Keratinocyte (primary cell): Measurements from ENCODE around the gene FAM3A. TPM values are rescaled to one million over a fixed set of nuclear protein-coding genes. Genes with fewer than 3 reads are reported as not detected.

Experiments
- DNase-seq: peaks from one replicate; pipeline ENCODE4 v3.0.0-alpha.2; 2011; ENCODE audit warnings: low read depth, missing footprints, low spot score
- FAIRE-seq: peaks from 2 replicates; lab custom pipeline; 2011; peaks lifted over from hg19 to GRCh38; lab: Jason Lieb, UNC
- H2AFZ ChIP-seq: 2 replicates; pipeline ENCODE4 v1.6.0; 2012; ENCODE audit warnings: low read length, control low read depth, inconsistent platforms; ENCODE audit not compliant: control insufficient read depth
- H3K27ac ChIP-seq: 2 replicates; pipeline ENCODE4 v1.5.1; 2011; ENCODE audit warnings: low read length; ENCODE audit not compliant: control insufficient read depth, insufficient read depth
- H3K27me3 ChIP-seq: 3 replicates; pipeline ENCODE4 v1.6.0; 2011; ENCODE audit warnings: low read length; ENCODE audit not compliant: control insufficient read depth, insufficient read depth; ENCODE audit errors: extremely low read depth
- H3K36me3 ChIP-seq, 2 experiments: 2 replicates in 1 of 2; 3 replicates in 1 of 2; pipeline ENCODE4 v1.5.1; 2011; ENCODE audit warnings: low read length in 2 of 2, mild to moderate bottlenecking in 1 of 2; ENCODE audit not compliant: control insufficient read depth in 2 of 2, insufficient read depth in 2 of 2; ENCODE audit errors: extremely low read depth in 1 of 2
- H3K4me1 ChIP-seq: 3 replicates; pipeline ENCODE4 v1.5.1; 2011; ENCODE audit warnings: low read length; ENCODE audit not compliant: control insufficient read depth, insufficient read depth; ENCODE audit errors: extremely low read depth
- H3K4me2 ChIP-seq: 3 replicates; pipeline ENCODE4 v1.6.0; 2011; ENCODE audit warnings: low read depth, low read length; ENCODE audit not compliant: control insufficient read depth, insufficient read depth; ENCODE audit errors: extremely low read depth
- H3K4me3 ChIP-seq, 3 experiments: fragments of 200-600 bp in 1 of 3; sonication (generic) in 1 of 3; 2 replicates in 2 of 3; 3 replicates in 1 of 3; pipeline ENCODE4 v1.5.1; 2011 to 2016; ENCODE audit warnings: low read length in 3 of 3, mild to moderate bottlenecking in 3 of 3, control low read depth in 2 of 3, inconsistent platforms in 1 of 3, low read depth in 1 of 3, mixed read lengths in 1 of 3, mixed run types in 1 of 3, moderate library complexity in 1 of 3; ENCODE audit not compliant: control insufficient read depth in 2 of 3, insufficient read depth in 2 of 3; ENCODE audit errors: extremely low read depth in 1 of 3
- H3K79me2 ChIP-seq: 2 replicates; pipeline ENCODE4 v1.6.0; 2012; ENCODE audit warnings: low read length; ENCODE audit not compliant: control insufficient read depth, insufficient read depth
- H3K9ac ChIP-seq: 3 replicates; pipeline ENCODE4 v1.6.0; 2011; ENCODE audit warnings: low read length; ENCODE audit not compliant: control insufficient read depth, insufficient read depth; ENCODE audit errors: extremely low read depth
- H3K9me1 ChIP-seq: 3 replicates; pipeline ENCODE4 v1.6.0; 2011; ENCODE audit warnings: low read length; ENCODE audit not compliant: control insufficient read depth, insufficient read depth; ENCODE audit errors: extremely low read depth
- H3K9me3 ChIP-seq: 2 replicates; pipeline ENCODE4 v1.5.1; 2012; ENCODE audit warnings: low read depth, low read length; ENCODE audit not compliant: control insufficient read depth
- H4K20me1 ChIP-seq: 3 replicates; pipeline ENCODE4 v1.6.0; 2011; ENCODE audit warnings: low read length; ENCODE audit not compliant: control insufficient read depth, insufficient read depth; ENCODE audit errors: extremely low read depth
- EZH2 ChIP-seq: IDR thresholded peaks from one replicate; pipeline ENCODE4 v1.6.1; 2012; ENCODE audit warnings: inconsistent platforms, mild to moderate bottlenecking, low read length, moderate library complexity
- dilution Hi-C: fragments of 300-500 bp; cut with MboI; formaldehyde crosslinking; loops from one replicate; pipeline ENCODE4 v1.7.0; 2020; ENCODE audit warnings: low sequenced_read_pairs; ENCODE audit not compliant: extremely low pct_ligation_motif_present
- polyA plus RNA-seq, 5 experiments: library from polyadenylated mRNA; depleted of rRNA in 3 of 5; stranded (reverse) in 3 of 5; stranded (forward) in 1 of 5; unstranded in 1 of 5; fragments of >200 nt; gene quantifications; 1 replicate in 1 of 5; 2 replicates in 3 of 5; 3 replicates in 1 of 5; pipeline versions ENCODE4 v1.2.1 to v1.2.3, GENCODE V29; 2011 to 2012; ENCODE audit warnings: missing spikeins in 2 of 5, low read depth in 1 of 5, low replicate concordance in 1 of 5
- TF ChIP-seq, protein P1 (sequence below), 3 experiments: IDR thresholded peaks in 1 of 3; conservative IDR thresholded peaks in 1 of 3; optimal IDR thresholded peaks in 1 of 3; 2 replicates in 2 of 3; 3 replicates in 1 of 3; pipeline versions ENCODE3 to v1.5.1; 2011; ENCODE audit warnings: low read length in 3 of 3, mild to moderate bottlenecking in 3 of 3, moderate library complexity in 2 of 3, control low read depth in 1 of 3, inconsistent platforms in 1 of 3; ENCODE audit not compliant: insufficient read depth in 2 of 3; ENCODE audit errors: extremely low read depth in 1 of 3

The FAM3A gene
- polyA plus RNA-seq, 1 donor (not counting 4 experiments of a cell fraction or from before 2014, with no cell fraction given): 15.8 TPM

DNA sequence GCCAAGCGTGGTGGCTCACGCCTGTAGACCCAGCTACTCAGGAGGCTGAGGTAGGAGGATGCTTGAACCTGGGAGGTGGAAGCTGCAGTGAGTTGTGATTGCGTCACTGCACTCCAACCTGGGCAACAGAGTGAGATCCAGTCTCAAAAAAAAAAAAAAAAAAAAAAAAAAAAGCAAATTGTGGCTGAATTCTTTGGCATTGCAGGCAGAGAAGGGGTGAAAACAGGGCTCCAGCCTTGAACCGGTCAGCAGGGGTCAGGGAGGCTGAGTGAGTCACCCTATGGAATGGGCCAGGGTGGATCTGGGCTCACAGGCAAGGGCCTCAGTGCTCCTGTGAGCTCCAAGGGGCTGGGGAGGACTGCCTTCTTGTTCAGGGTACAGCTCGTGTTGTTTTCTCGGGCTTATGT, 13.2 kb upstream of the FAM3A start:
- Histone ChIP-seq H3K9ac (no peak overlapping the region), H3K9me1 (no peaks in the 10 kb centered on the region), H3K79me2 (no peaks in the 10 kb centered on the region), H3K36me3 (peaks cover 6 to 10% of the 10 kb centered on the region in 2 experiments), H3K27ac (no peak overlapping the region), H4K20me1 (no peaks in the 10 kb centered on the region), H3K4me1 (peaks cover 20% of the 10 kb centered on the region), H3K27me3 (no peaks in the 10 kb centered on the region), H2AFZ (no peak overlapping the region), H3K4me2 (no peak overlapping the region), H3K4me3 (no peak overlapping the region), H3K9me3 (no peaks in the 10 kb centered on the region)
- dilution Hi-C loops: no loop called here
- TF ChIP-seq, protein P1, sequence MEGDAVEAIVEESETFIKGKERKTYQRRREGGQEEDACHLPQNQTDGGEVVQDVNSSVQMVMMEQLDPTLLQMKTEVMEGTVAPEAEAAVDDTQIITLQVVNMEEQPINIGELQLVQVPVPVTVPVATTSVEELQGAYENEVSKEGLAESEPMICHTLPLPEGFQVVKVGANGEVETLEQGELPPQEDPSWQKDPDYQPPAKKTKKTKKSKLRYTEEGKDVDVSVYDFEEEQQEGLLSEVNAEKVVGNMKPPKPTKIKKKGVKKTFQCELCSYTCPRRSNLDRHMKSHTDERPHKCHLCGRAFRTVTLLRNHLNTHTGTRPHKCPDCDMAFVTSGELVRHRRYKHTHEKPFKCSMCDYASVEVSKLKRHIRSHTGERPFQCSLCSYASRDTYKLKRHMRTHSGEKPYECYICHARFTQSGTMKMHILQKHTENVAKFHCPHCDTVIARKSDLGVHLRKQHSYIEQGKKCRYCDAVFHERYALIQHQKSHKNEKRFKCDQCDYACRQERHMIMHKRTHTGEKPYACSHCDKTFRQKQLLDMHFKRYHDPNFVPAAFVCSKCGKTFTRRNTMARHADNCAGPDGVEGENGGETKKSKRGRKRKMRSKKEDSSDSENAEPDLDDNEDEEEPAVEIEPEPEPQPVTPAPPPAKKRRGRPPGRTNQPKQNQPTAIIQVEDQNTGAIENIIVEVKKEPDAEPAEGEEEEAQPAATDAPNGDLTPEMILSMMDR (optimal IDR thresholded peaks at IDR 0.05 in 1 of 3, IDR thresholded peaks at IDR 0.05 in 1 of 3, conservative IDR thresholded peaks at IDR 0.05 in 1 of 3; ENCODE audit: extremely low read depth in 1 of 3, insufficient read depth in 2 of 3, low read length in 3 of 3): no peak
- TF ChIP-seq EZH2: no peak
- DNase-seq (no peak), FAIRE-seq (no peak)

DNA sequence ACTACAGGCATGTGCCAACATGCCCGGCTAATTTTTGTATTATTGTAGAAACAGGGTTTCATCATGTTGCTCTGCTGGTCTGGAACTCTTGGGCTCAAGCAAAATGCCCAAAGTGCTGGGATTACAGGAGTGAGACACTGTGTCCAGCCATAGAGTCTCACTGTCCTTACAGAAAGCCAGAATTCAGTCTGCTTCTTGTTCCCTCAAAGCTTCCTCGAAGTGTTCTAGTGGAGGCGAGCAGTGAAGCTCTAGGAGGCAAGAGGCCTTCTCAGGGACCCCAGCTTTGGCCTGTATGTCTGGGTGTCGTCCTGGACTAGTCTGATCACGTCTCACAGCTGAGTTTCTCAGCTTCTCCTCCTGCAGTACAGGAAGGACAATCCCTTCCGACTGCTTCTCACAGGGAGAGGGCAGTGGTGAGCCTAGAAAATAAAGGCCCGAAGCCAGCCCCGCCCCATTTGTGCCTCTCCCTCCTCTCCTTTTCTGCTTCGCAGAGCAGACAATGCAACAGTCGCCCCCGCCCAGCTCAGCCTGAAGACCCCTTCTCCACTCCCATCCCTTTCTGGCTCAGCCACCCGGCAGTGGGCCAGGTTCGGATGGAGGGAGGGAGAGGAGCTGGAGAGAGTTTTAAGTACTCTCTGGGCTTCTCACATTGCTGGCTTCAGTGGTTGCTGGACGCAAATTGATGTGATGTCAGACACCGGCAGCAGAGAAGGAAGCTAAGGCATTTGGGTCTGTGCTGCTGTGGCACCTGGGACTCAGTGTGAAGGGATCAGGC, 11.1 kb upstream of the FAM3A start:
- Histone ChIP-seq H3K27ac (peak overlapping the region; percentile 84), H3K9me3 (no peaks in the 10 kb centered on the region), H3K9ac (peak overlapping the region; percentile 55), H4K20me1 (no peaks in the 10 kb centered on the region), H2AFZ (peak overlapping the region; percentile 52), H3K4me2 (peak overlapping the region; percentile 59), H3K9me1 (no peaks in the 10 kb centered on the region), H3K4me3 (peak overlapping the region in 1 of 3 experiments; percentile 31), H3K27me3 (no peaks in the 10 kb centered on the region), H3K36me3 (no peaks in the 10 kb centered on the region), H3K79me2 (no peaks in the 10 kb centered on the region), H3K4me1 (peaks cover 20% of the 10 kb centered on the region)
- TF ChIP-seq, protein P1 (optimal IDR thresholded peaks at IDR 0.05 in 1 of 3, IDR thresholded peaks at IDR 0.05 in 1 of 3, conservative IDR thresholded peaks at IDR 0.05 in 1 of 3; ENCODE audit: extremely low read depth in 1 of 3, insufficient read depth in 2 of 3, low read length in 3 of 3): peak in 2 of 3 experiments; percentile 38 to 44
- no peak for TF ChIP-seq EZH2
- DNase-seq: no peak
- peak; percentile 69 for FAIRE-seq
- dilution Hi-C loops: no loop called here
